Measurements from ENCODE around the gene ZDHHC9. TPM values are rescaled to one million over a fixed set of nuclear protein-coding genes. Genes with fewer than 3 reads are reported as not detected.
A peak's percentile ranks its signal among the peaks of the same experiment; 100 is the strongest.
"Not testable (repeated sequence)": the region's sequence is repeated elsewhere in the genome, so short reads cannot be mapped to it uniquely, and the experiment has no call there.

The ZDHHC9 gene
- 10 to 100 TPM; 10.4 to 11.1 TPM for total RNA-seq

GRCh38 chrX:129843459-129844306 is at the start of gene ZDHHC9:
Gene ZDHHC9 (minus strand): TSS chrX:129843886. CDS start chrX:129841945, 1,941 bp downstream.
- intact Hi-C loops (cut with micrococcal nuclease), result no loop called here
- DNase-seq (peak; percentile 92), ATAC-seq (peak; percentile 98)
- Mint-ChIP-seq H3K27ac (peak within 1 kb of the TSS; percentile 81), H3K9me3 (no peaks in the 10 kb centered on the region), H3K4me1 (ENCODE audit: low read depth) (peaks cover 34% of the 10 kb centered on the region), H3K4me3 (peak within 1 kb of the TSS; percentile 85), H3K27me3 (no peaks in the 10 kb centered on the region), H3K36me3 (ENCODE audit: low read depth) (peaks cover 7% of the 10 kb centered on the region)
- no peak for TF ChIP-seq CTCF (IDR thresholded peaks at IDR 0.05)
- ChIA-PET POLR2A (interaction anchor here (1.5 kb wide), 1 partner anchor 99 kb away, joined by 4 read pairs; no protein-coding TSS in a partner anchor), CTCF (no interaction called here)

GRCh38 chrX:129877401-129877800 is 33.7 kb upstream of the ZDHHC9 start:
- Mint-ChIP-seq H3K9me3 (no peaks in the 10 kb centered on the region), H3K4me3 (no peak overlapping the region), H3K4me1 (ENCODE audit: low read depth) (no peaks in the 10 kb centered on the region), H3K27me3 (no peaks in the 10 kb centered on the region), H3K27ac (no peak overlapping the region), H3K36me3 (ENCODE audit: low read depth) (no peaks in the 10 kb centered on the region)
- no peak for ATAC-seq
- no peak for DNase-seq
- POLR2A ChIA-PET, result no interaction called here
- no peak for TF ChIP-seq CTCF (IDR thresholded peaks at IDR 0.05)
- intact Hi-C loops (cut with micrococcal nuclease), result no loop called here
- CTCF ChIA-PET, result no interaction called here

- POLR2A ChIA-PET, result interaction anchor here (0.8 kb wide), 1 partner anchor 140 kb away, joined by 3 read pairs; no protein-coding TSS in a partner anchor
- TF ChIP-seq CTCF (IDR thresholded peaks at IDR 0.05), result no peak
- H3K27ac Mint-ChIP-seq, result no peak overlapping the region
- intact Hi-C loops (cut with micrococcal nuclease), result no loop called here
- CTCF ChIA-PET, result no interaction called here
- no peak for ATAC-seq
- DNase-seq, result no peak
- H3K4me3 Mint-ChIP-seq, result no peak overlapping the region
- no peaks in the 10 kb centered on the region for H3K9me3 Mint-ChIP-seq
- H3K4me1 Mint-ChIP-seq (ENCODE audit: low read depth), result no peaks in the 10 kb centered on the region
- no peaks in the 10 kb centered on the region for H3K36me3 Mint-ChIP-seq (ENCODE audit: low read depth)
- no peaks in the 10 kb centered on the region for H3K27me3 Mint-ChIP-seq
These were observed 33.2 kb upstream of the ZDHHC9 start for GRCh38 chrX:129876771-129877305.

- no peak for DNase-seq
- ATAC-seq, result no peak
- intact Hi-C loops (cut with micrococcal nuclease), result no loop called here
- no peaks in the 10 kb centered on the region for H3K9me3 Mint-ChIP-seq
- H3K27me3 Mint-ChIP-seq, result no peaks in the 10 kb centered on the region
- TF ChIP-seq CTCF (IDR thresholded peaks at IDR 0.05), result no peak
- H3K36me3 Mint-ChIP-seq (ENCODE audit: low read depth), result no peaks in the 10 kb centered on the region
- H3K27ac Mint-ChIP-seq, result no peak overlapping the region
- ChIA-PET CTCF (no interaction called here), POLR2A (no interaction called here)
- H3K4me1 Mint-ChIP-seq (ENCODE audit: low read depth), result no peaks in the 10 kb centered on the region
- H3K4me3 Mint-ChIP-seq, result no peak overlapping the region
These were observed 32.0 kb upstream of the ZDHHC9 start for GRCh38 chrX:129875669-129876068.

GRCh38 chrX:129872524-129872923 is 28.8 kb upstream of the ZDHHC9 start:
- DNase-seq, result no peak
- ChIA-PET POLR2A (interaction anchor here (0.5 kb wide), 1 partner anchor 385 kb away, joined by 3 read pairs; no protein-coding TSS in a partner anchor), CTCF (no interaction called here)
- Mint-ChIP-seq H3K4me3 (no peak overlapping the region), H3K9me3 (no peaks in the 10 kb centered on the region), H3K4me1 (ENCODE audit: low read depth) (no peaks in the 10 kb centered on the region), H3K36me3 (ENCODE audit: low read depth) (no peaks in the 10 kb centered on the region), H3K27me3 (no peaks in the 10 kb centered on the region), H3K27ac (no peak overlapping the region)
- intact Hi-C loops (cut with micrococcal nuclease), result no loop called here
- ATAC-seq, result no peak
- TF ChIP-seq CTCF (IDR thresholded peaks at IDR 0.05), result no peak

GRCh38 chrX:129866321-129866720 is 22.6 kb upstream of the ZDHHC9 start:
- H3K27ac Mint-ChIP-seq; H3K27me3 Mint-ChIP-seq; intact Hi-C loops (cut with micrococcal nuclease); ATAC-seq; H3K9me3 Mint-ChIP-seq; CTCF ChIA-PET; H3K4me1 Mint-ChIP-seq (ENCODE audit: low read depth); POLR2A ChIA-PET; DNase-seq; H3K36me3 Mint-ChIP-seq (ENCODE audit: low read depth); H3K4me3 Mint-ChIP-seq: not testable (repeated sequence)

- POLR2A ChIA-PET; H3K27me3 Mint-ChIP-seq; H3K4me3 Mint-ChIP-seq; H3K36me3 Mint-ChIP-seq (ENCODE audit: low read depth); DNase-seq; intact Hi-C loops (cut with micrococcal nuclease); CTCF ChIA-PET; H3K4me1 Mint-ChIP-seq (ENCODE audit: low read depth); H3K27ac Mint-ChIP-seq; ATAC-seq; H3K9me3 Mint-ChIP-seq: not testable (repeated sequence)
These were observed 15.4 kb upstream of the ZDHHC9 start for GRCh38 chrX:129859134-129859533.

All from activated CD8-positive, alpha-beta T cell treated with anti-CD3 and anti-CD28 coated beads for 36 hours (primary cell).